CD14-positive monocyte (primary cell): ENCODE data around the gene C1QL2. TPM values are rescaled to one million over a fixed set of nuclear protein-coding genes. Genes with fewer than 3 reads are reported as not detected.

Experiments used
- DNase-seq, 3 donors: peaks; one replicate each; pipeline ENCODE4 v3.0.0-alpha.2; 2011 to 2022
- H2AFZ ChIP-seq: 2 replicates; pipeline ENCODE4 v1.6.0; 2012; ENCODE audit warnings: mild to moderate bottlenecking, low read depth, low read length, inconsistent platforms; ENCODE audit not compliant: insufficient read depth, poor library complexity, severe bottlenecking
- H3K27ac ChIP-seq, 2 donors: 1 replicate in 1 of 2; 2 replicates in 1 of 2; pipeline ENCODE4 v1.5.1; 2012 to 2013; ENCODE audit warnings: low read length in 2 of 2, control low read depth in 1 of 2, inconsistent platforms in 1 of 2, low read depth in 1 of 2, mild to moderate bottlenecking in 1 of 2
- H3K27me3 ChIP-seq, 2 donors: one replicate each; pipeline versions ENCODE4 v1.6.0 to v1.6.1; 2011 to 2013; ENCODE audit warnings: low read length in 2 of 2; ENCODE audit not compliant: control insufficient read depth in 2 of 2, insufficient read depth in 2 of 2
- H3K36me3 ChIP-seq, 2 donors: replicated peaks in 1 of 2; 1 replicate in 1 of 2; 2 replicates in 1 of 2; pipeline versions ENCODE4 v1.5.1 to v1.6.1; 2012 to 2013; ENCODE audit warnings: low read length in 2 of 2, control low read depth in 1 of 2, inconsistent platforms in 1 of 2, mild to moderate bottlenecking in 1 of 2; ENCODE audit not compliant: insufficient read depth in 2 of 2, control insufficient read depth in 1 of 2
- H3K4me1 ChIP-seq, 2 donors: 1 replicate in 1 of 2; 2 replicates in 1 of 2; pipeline versions ENCODE4 v1.5.1 to v1.6.1; 2012 to 2013; ENCODE audit warnings: low read length in 2 of 2, control low read depth in 1 of 2, inconsistent platforms in 1 of 2, mild to moderate bottlenecking in 1 of 2, moderate library complexity in 1 of 2; ENCODE audit not compliant: insufficient read depth in 2 of 2, control insufficient read depth in 1 of 2
- H3K4me2 ChIP-seq: replicated peaks from 2 replicates; pipeline ENCODE3; 2012; ENCODE audit warnings: low read length, moderate library complexity, mild to moderate bottlenecking; ENCODE audit not compliant: poor library complexity, severe bottlenecking; ENCODE audit errors: extremely low read depth
- H3K4me3 ChIP-seq, 3 experiments: fragments of 200-600 bp in 1 of 3; sonication (generic) in 1 of 3; replicated peaks in 1 of 3; 1 replicate in 2 of 3; 2 replicates in 1 of 3; pipeline ENCODE4 v1.5.1; 2011 to 2013; ENCODE audit warnings: low read length in 3 of 3, mild to moderate bottlenecking in 3 of 3, control low read depth in 2 of 3, low read depth in 2 of 3, inconsistent platforms in 1 of 3, moderate library complexity in 1 of 3
- H3K79me2 ChIP-seq: 2 replicates; pipeline ENCODE4 v1.6.0; 2012; ENCODE audit warnings: mild to moderate bottlenecking, control low read depth, inconsistent platforms, low read length, moderate library complexity; ENCODE audit not compliant: insufficient read depth
- H3K9ac ChIP-seq: 2 replicates; pipeline ENCODE4 v1.6.0; 2017; ENCODE audit warnings: low read length, mild to moderate bottlenecking; ENCODE audit not compliant: insufficient read depth, poor library complexity, severe bottlenecking
- H3K9me3 ChIP-seq, 2 donors: replicated peaks in 1 of 2; 1 replicate in 1 of 2; 2 replicates in 1 of 2; pipeline versions ENCODE4 v1.5.1 to v1.6.1; 2012 to 2013; ENCODE audit warnings: low read length in 2 of 2, control low read depth in 1 of 2; ENCODE audit not compliant: control insufficient read depth in 1 of 2, insufficient read depth in 1 of 2
- H4K20me1 ChIP-seq: 2 replicates; pipeline ENCODE4 v1.6.0; 2012; ENCODE audit warnings: mild to moderate bottlenecking, low read length, control low read depth, moderate library complexity; ENCODE audit not compliant: insufficient read depth
- H3K27ac Mint-ChIP-seq, 7 donors: one replicate each; pipeline ENCODE4 v1.8.0; 2020; ENCODE audit warnings: mild to moderate bottlenecking in 7 of 7, mixed read lengths in 7 of 7, moderate library complexity in 6 of 7, inconsistent platforms in 2 of 7
- H3K27me3 Mint-ChIP-seq, 3 donors: one replicate each; pipeline ENCODE4 v1.8.0; 2021 to 2022; ENCODE audit warnings: low read depth in 3 of 3, mild to moderate bottlenecking in 3 of 3, mixed read lengths in 3 of 3, moderate library complexity in 3 of 3, inconsistent platforms in 1 of 3
- H3K36me3 Mint-ChIP-seq, 2 donors: one replicate each; pipeline ENCODE4 v1.8.0; 2020; ENCODE audit warnings: mixed read lengths in 2 of 2, inconsistent platforms in 1 of 2, mild to moderate bottlenecking in 1 of 2
- H3K4me1 Mint-ChIP-seq: one replicate; pipeline ENCODE4 v1.8.0; 2020; ENCODE audit warnings: mild to moderate bottlenecking, mixed read lengths
- H3K4me3 Mint-ChIP-seq, 2 donors: one replicate each; pipeline ENCODE4 v1.8.0; 2020; ENCODE audit warnings: mild to moderate bottlenecking in 2 of 2, mixed read lengths in 2 of 2, moderate library complexity in 1 of 2
- H3K9me3 Mint-ChIP-seq, 7 donors: one replicate each; pipeline ENCODE4 v1.8.0; 2020 to 2022; ENCODE audit warnings: mixed read lengths in 7 of 7, mild to moderate bottlenecking in 6 of 7, moderate library complexity in 6 of 7, inconsistent platforms in 2 of 7
- WGBS: methylation state at CpG from one replicate; pipeline ENCODE4 v1.1.5; 2013; ENCODE audit warnings: missing lambda C conversion rate; ENCODE audit not compliant: insufficient coverage; 5-methylcytosine and 5-hydroxymethylcytosine counted together
- intact Hi-C, 2 donors: fragments of 100-400 bp; cut with micrococcal nuclease; formaldehyde crosslinking; loops; one replicate each; pipeline versions ENCODE4 v1.15.0 to v1.15.1; 2023
- polyA plus RNA-seq, 3 donors: library from polyadenylated mRNA; depleted of rRNA in 1 of 3; unstranded in 2 of 3; stranded (reverse) in 1 of 3; fragments of 300-500 nt in 2 of 3; fragments of >200 nt in 1 of 3; fragmentation: Illumina TruSeq in 2 of 3; gene quantifications; 1 replicate in 2 of 3; 2 replicates in 1 of 3; pipeline ENCODE4 v1.2.3, GENCODE V29; 2012 to 2021
- TF ChIP-seq, protein P1 (sequence below): fragments of 200-600 bp; IDR thresholded peaks from one replicate; pipeline ENCODE4 v1.8.0; 2022; ENCODE audit warnings: antibody characterized with exemption, mild to moderate bottlenecking

Gene C1QL2
- polyA plus RNA-seq, 3 donors = not detected

GRCh38 chr2:119122663-119123062, 35.9 kb downstream of the C1QL2 start:
- Histone ChIP-seq H3K9me3 (no peaks in the 10 kb centered on the region), H3K27ac (no peak overlapping the region), H4K20me1 (no peaks in the 10 kb centered on the region), H3K79me2 (no peaks in the 10 kb centered on the region), H3K4me2 (no peak overlapping the region), H3K4me1 (no peaks in the 10 kb centered on the region), H3K27me3 (peaks cover 0 to 4% of the 10 kb centered on the region in 2 donors), H3K4me3 (no peak overlapping the region), H3K36me3 (no peaks in the 10 kb centered on the region), H3K9ac (no peak overlapping the region), H2AFZ (no peak overlapping the region)
- Mint-ChIP-seq H3K27me3 (peaks cover 22 to 40% (median 26%) of the 10 kb centered on the region in 3 donors), H3K27ac (no peak overlapping the region), H3K36me3 (no peaks in the 10 kb centered on the region), H3K4me1 (peaks cover 3% of the 10 kb centered on the region), H3K4me3 (no peak overlapping the region), H3K9me3 (no peaks in the 10 kb centered on the region)
- TF ChIP-seq, protein P1, sequence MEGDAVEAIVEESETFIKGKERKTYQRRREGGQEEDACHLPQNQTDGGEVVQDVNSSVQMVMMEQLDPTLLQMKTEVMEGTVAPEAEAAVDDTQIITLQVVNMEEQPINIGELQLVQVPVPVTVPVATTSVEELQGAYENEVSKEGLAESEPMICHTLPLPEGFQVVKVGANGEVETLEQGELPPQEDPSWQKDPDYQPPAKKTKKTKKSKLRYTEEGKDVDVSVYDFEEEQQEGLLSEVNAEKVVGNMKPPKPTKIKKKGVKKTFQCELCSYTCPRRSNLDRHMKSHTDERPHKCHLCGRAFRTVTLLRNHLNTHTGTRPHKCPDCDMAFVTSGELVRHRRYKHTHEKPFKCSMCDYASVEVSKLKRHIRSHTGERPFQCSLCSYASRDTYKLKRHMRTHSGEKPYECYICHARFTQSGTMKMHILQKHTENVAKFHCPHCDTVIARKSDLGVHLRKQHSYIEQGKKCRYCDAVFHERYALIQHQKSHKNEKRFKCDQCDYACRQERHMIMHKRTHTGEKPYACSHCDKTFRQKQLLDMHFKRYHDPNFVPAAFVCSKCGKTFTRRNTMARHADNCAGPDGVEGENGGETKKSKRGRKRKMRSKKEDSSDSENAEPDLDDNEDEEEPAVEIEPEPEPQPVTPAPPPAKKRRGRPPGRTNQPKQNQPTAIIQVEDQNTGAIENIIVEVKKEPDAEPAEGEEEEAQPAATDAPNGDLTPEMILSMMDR = no peak
- WGBS = 83% methylated on average over 2 of the region's 5 CpGs
- intact Hi-C loops = no loop called here
- DNase-seq = no peak

GRCh38 chr2:119119999-119120756, 38.4 kb downstream of the C1QL2 start:
- Histone ChIP-seq H3K4me1 (no peaks in the 10 kb centered on the region), H2AFZ (no peak overlapping the region), H3K4me2 (no peak overlapping the region), H3K27me3 (peaks cover 0 to 2% of the 10 kb centered on the region in 2 donors), H3K9ac (no peak overlapping the region), H3K27ac (no peak overlapping the region), H3K79me2 (no peaks in the 10 kb centered on the region), H4K20me1 (no peaks in the 10 kb centered on the region), H3K9me3 (no peaks in the 10 kb centered on the region), H3K4me3 (no peak overlapping the region), H3K36me3 (no peaks in the 10 kb centered on the region)
- Mint-ChIP-seq H3K27ac (no peak overlapping the region), H3K4me3 (peak overlapping the region in 1 of 2 donors; percentile 35), H3K9me3 (no peaks in the 10 kb centered on the region), H3K36me3 (no peaks in the 10 kb centered on the region), H3K27me3 (peaks cover 14 to 29% (median 23%) of the 10 kb centered on the region in 3 donors), H3K4me1 (no peaks in the 10 kb centered on the region)
- TF ChIP-seq, protein P1 = no peak
- DNase-seq = no peak
- 51% methylated on average over 12 of the region's 15 CpGs for WGBS
- intact Hi-C loops = no loop called here
